Keratinocyte (primary cell): ENCODE results near the gene SFMBT1. TPM values are rescaled to one million over a fixed set of nuclear protein-coding genes. Genes with fewer than 3 reads are reported as not detected.

Experiments used
- DNase-seq: peaks from one replicate; pipeline ENCODE4 v3.0.0-alpha.2; 2011; ENCODE audit warnings: low read depth, missing footprints, low spot score
- FAIRE-seq: peaks from 2 replicates; lab custom pipeline; 2011; peaks lifted over from hg19 to GRCh38; lab: Jason Lieb, UNC
- H2AFZ ChIP-seq: 2 replicates; pipeline ENCODE4 v1.6.0; 2012; ENCODE audit warnings: low read length, control low read depth, inconsistent platforms; ENCODE audit not compliant: control insufficient read depth
- H3K27ac ChIP-seq: 2 replicates; pipeline ENCODE4 v1.5.1; 2011; ENCODE audit warnings: low read length; ENCODE audit not compliant: control insufficient read depth, insufficient read depth
- H3K27me3 ChIP-seq: 3 replicates; pipeline ENCODE4 v1.6.0; 2011; ENCODE audit warnings: low read length; ENCODE audit not compliant: control insufficient read depth, insufficient read depth; ENCODE audit errors: extremely low read depth
- H3K36me3 ChIP-seq, 2 experiments: 2 replicates in 1 of 2; 3 replicates in 1 of 2; pipeline ENCODE4 v1.5.1; 2011; ENCODE audit warnings: low read length in 2 of 2, mild to moderate bottlenecking in 1 of 2; ENCODE audit not compliant: control insufficient read depth in 2 of 2, insufficient read depth in 2 of 2; ENCODE audit errors: extremely low read depth in 1 of 2
- H3K4me1 ChIP-seq: 3 replicates; pipeline ENCODE4 v1.5.1; 2011; ENCODE audit warnings: low read length; ENCODE audit not compliant: control insufficient read depth, insufficient read depth; ENCODE audit errors: extremely low read depth
- H3K4me2 ChIP-seq: 3 replicates; pipeline ENCODE4 v1.6.0; 2011; ENCODE audit warnings: low read depth, low read length; ENCODE audit not compliant: control insufficient read depth, insufficient read depth; ENCODE audit errors: extremely low read depth
- H3K4me3 ChIP-seq, 3 experiments: fragments of 200-600 bp in 1 of 3; sonication (generic) in 1 of 3; 2 replicates in 2 of 3; 3 replicates in 1 of 3; pipeline ENCODE4 v1.5.1; 2011 to 2016; ENCODE audit warnings: low read length in 3 of 3, mild to moderate bottlenecking in 3 of 3, control low read depth in 2 of 3, inconsistent platforms in 1 of 3, low read depth in 1 of 3, mixed read lengths in 1 of 3, mixed run types in 1 of 3, moderate library complexity in 1 of 3; ENCODE audit not compliant: control insufficient read depth in 2 of 3, insufficient read depth in 2 of 3; ENCODE audit errors: extremely low read depth in 1 of 3
- H3K79me2 ChIP-seq: 2 replicates; pipeline ENCODE4 v1.6.0; 2012; ENCODE audit warnings: low read length; ENCODE audit not compliant: control insufficient read depth, insufficient read depth
- H3K9ac ChIP-seq: 3 replicates; pipeline ENCODE4 v1.6.0; 2011; ENCODE audit warnings: low read length; ENCODE audit not compliant: control insufficient read depth, insufficient read depth; ENCODE audit errors: extremely low read depth
- H3K9me1 ChIP-seq: 3 replicates; pipeline ENCODE4 v1.6.0; 2011; ENCODE audit warnings: low read length; ENCODE audit not compliant: control insufficient read depth, insufficient read depth; ENCODE audit errors: extremely low read depth
- H3K9me3 ChIP-seq: 2 replicates; pipeline ENCODE4 v1.5.1; 2012; ENCODE audit warnings: low read depth, low read length; ENCODE audit not compliant: control insufficient read depth
- H4K20me1 ChIP-seq: 3 replicates; pipeline ENCODE4 v1.6.0; 2011; ENCODE audit warnings: low read length; ENCODE audit not compliant: control insufficient read depth, insufficient read depth; ENCODE audit errors: extremely low read depth
- CTCF ChIP-seq, 3 experiments: IDR thresholded peaks in 1 of 3; conservative IDR thresholded peaks in 1 of 3; optimal IDR thresholded peaks in 1 of 3; 2 replicates in 2 of 3; 3 replicates in 1 of 3; pipeline versions ENCODE3 to v1.5.1; 2011; ENCODE audit warnings: low read length in 3 of 3, mild to moderate bottlenecking in 3 of 3, moderate library complexity in 2 of 3, control low read depth in 1 of 3, inconsistent platforms in 1 of 3; ENCODE audit not compliant: insufficient read depth in 2 of 3; ENCODE audit errors: extremely low read depth in 1 of 3
- EZH2 ChIP-seq: IDR thresholded peaks from one replicate; pipeline ENCODE4 v1.6.1; 2012; ENCODE audit warnings: inconsistent platforms, mild to moderate bottlenecking, low read length, moderate library complexity
- dilution Hi-C: fragments of 300-500 bp; cut with MboI; formaldehyde crosslinking; loops from one replicate; pipeline ENCODE4 v1.7.0; 2020; ENCODE audit warnings: low sequenced_read_pairs; ENCODE audit not compliant: extremely low pct_ligation_motif_present
- polyA plus RNA-seq, 5 experiments: library from polyadenylated mRNA; depleted of rRNA in 3 of 5; stranded (reverse) in 3 of 5; stranded (forward) in 1 of 5; unstranded in 1 of 5; fragments of >200 nt; gene quantifications; 1 replicate in 1 of 5; 2 replicates in 3 of 5; 3 replicates in 1 of 5; pipeline versions ENCODE4 v1.2.1 to v1.2.3, GENCODE V29; 2011 to 2012; ENCODE audit warnings: missing spikeins in 2 of 5, low read depth in 1 of 5, low replicate concordance in 1 of 5

The SFMBT1 gene
- polyA plus RNA-seq, 1 donor (not counting 4 experiments of a cell fraction or from before 2014, with no cell fraction given): 4.1 TPM

GRCh38 chr3:53089511-53089910, 43.6 kb upstream of the SFMBT1 start:
- H3K27ac ChIP-seq: no peak overlapping the region
- no peak for DNase-seq
- peaks cover 14% of the 10 kb centered on the region for H3K4me1 ChIP-seq

GRCh38 chr3:53085476-53085875, 39.6 kb upstream of the SFMBT1 start:
- DNase-seq (no peak), FAIRE-seq (no peak)
- Histone ChIP-seq H4K20me1 (no peaks in the 10 kb centered on the region), H3K4me1 (peaks cover 14% of the 10 kb centered on the region), H3K9me1 (no peaks in the 10 kb centered on the region), H3K27ac (no peak overlapping the region), H3K9ac (no peak overlapping the region), H3K27me3 (no peaks in the 10 kb centered on the region), H3K4me2 (no peak overlapping the region), H3K79me2 (no peaks in the 10 kb centered on the region), H3K4me3 (no peak overlapping the region), H3K36me3 (peaks cover 0 to 9% of the 10 kb centered on the region in 2 experiments), H2AFZ (no peak overlapping the region), H3K9me3 (no peaks in the 10 kb centered on the region)
- dilution Hi-C loops: no loop called here
- no peak for TF ChIP-seq EZH2
- no peak for TF ChIP-seq CTCF (optimal IDR thresholded peaks at IDR 0.05 in 1 of 3, IDR thresholded peaks at IDR 0.05 in 1 of 3, conservative IDR thresholded peaks at IDR 0.05 in 1 of 3; ENCODE audit: extremely low read depth in 1 of 3, insufficient read depth in 2 of 3, low read length in 3 of 3)

More at GRCh38 chr3:53089511-53089910, 43.6 kb upstream of the SFMBT1 start:
- Histone ChIP-seq H3K79me2 (no peaks in the 10 kb centered on the region), H3K4me3 (no peak overlapping the region), H3K4me2 (peak overlapping the region; percentile 31), H3K9me3 (no peaks in the 10 kb centered on the region), H4K20me1 (no peaks in the 10 kb centered on the region), H3K9me1 (no peaks in the 10 kb centered on the region), H2AFZ (no peak overlapping the region), H3K36me3 (peaks cover 6 to 15% of the 10 kb centered on the region in 2 experiments), H3K27me3 (no peaks in the 10 kb centered on the region), H3K9ac (peak overlapping the region; percentile 7)
- peak; percentile 88 for FAIRE-seq
- no peak for TF ChIP-seq CTCF (optimal IDR thresholded peaks at IDR 0.05 in 1 of 3, IDR thresholded peaks at IDR 0.05 in 1 of 3, conservative IDR thresholded peaks at IDR 0.05 in 1 of 3; ENCODE audit: extremely low read depth in 1 of 3, insufficient read depth in 2 of 3, low read length in 3 of 3)
- dilution Hi-C loops: no loop called here
